HL-60 (cell line): ENCODE measurements around the gene CDKN2B.

Experiments
- DNase-seq, 2 experiments: peaks; one replicate each; pipeline ENCODE4 v3.0.0-alpha.2; 2010 to 2020; ENCODE audit warnings: low read depth in 1 of 2, low spot score in 1 of 2
- H3K27ac ChIP-seq: fragments of 250-450 bp; sonication (Bioruptor Pico); replicated peaks from 2 replicates; pipeline ENCODE4 v1.5.1; 2020; ENCODE audit warnings: mild to moderate bottlenecking, moderate library complexity
- H3K27me3 ChIP-seq: fragments of 250-450 bp; sonication (Bioruptor Pico); 2 replicates; pipeline ENCODE4 v1.5.1; 2021; ENCODE audit warnings: mild to moderate bottlenecking, moderate library complexity; ENCODE audit not compliant: insufficient read depth, poor library complexity, severe bottlenecking
- H3K4me3 ChIP-seq: replicated peaks from 2 replicates; pipeline ENCODE4 v1.5.1; 2011; ENCODE audit warnings: mild to moderate bottlenecking, control low read depth, low read length; ENCODE audit not compliant: insufficient read depth
- GABPA ChIP-seq: IDR thresholded peaks from 2 replicates; pipeline ENCODE4 v1.6.1; 2012; ENCODE audit warnings: low read depth
- POLR2AphosphoS5 ChIP-seq: IDR thresholded peaks from 2 replicates; pipeline ENCODE4 v1.6.1; 2012; ENCODE audit warnings: low read depth
- SPI1 ChIP-seq: IDR thresholded peaks from 2 replicates; pipeline ENCODE4 v1.6.1; 2012; ENCODE audit warnings: low read depth, mild to moderate bottlenecking, borderline replicate concordance
- TF ChIP-seq, protein P1 (sequence below): IDR thresholded peaks from one replicate; pipeline ENCODE4 v1.5.1; 2011; ENCODE audit warnings: low read length, control low read depth, inconsistent platforms; ENCODE audit not compliant: insufficient read depth
- TF ChIP-seq, protein P2 (sequence below): IDR thresholded peaks from 2 replicates; pipeline ENCODE4 v1.6.1; 2012; ENCODE audit warnings: low read depth; ENCODE audit not compliant: insufficient replicate concordance

CDKN2B gene

DNA sequence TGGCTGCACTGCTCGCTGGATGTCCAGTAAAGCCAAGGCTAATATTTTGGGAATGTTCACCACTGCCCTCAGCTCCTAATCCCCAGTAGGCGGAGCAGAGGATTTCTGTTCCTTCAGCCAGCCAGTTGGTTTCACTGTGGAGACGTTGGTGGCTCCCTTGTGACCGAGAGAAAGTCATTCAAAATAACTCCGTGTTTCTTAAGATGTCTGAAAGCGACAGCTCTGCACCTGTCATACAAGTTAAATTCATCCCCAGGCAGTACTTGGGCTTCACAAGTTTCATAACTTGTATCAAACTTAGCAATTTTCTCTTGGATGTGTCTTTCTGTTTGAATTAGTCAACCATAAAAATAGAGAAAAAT is 382 bp upstream of the CDKN2B start:
- DNase-seq = no peak
- peak overlapping the region; percentile 73 for H3K27ac ChIP-seq
- peak overlapping the region; percentile 78 for H3K4me3 ChIP-seq
- TF ChIP-seq GABPA (no peak), POLR2AphosphoS5 (no peak; the same call in 1 of the 2 replicates), SPI1 (no peak)
- TF ChIP-seq, protein P1, sequence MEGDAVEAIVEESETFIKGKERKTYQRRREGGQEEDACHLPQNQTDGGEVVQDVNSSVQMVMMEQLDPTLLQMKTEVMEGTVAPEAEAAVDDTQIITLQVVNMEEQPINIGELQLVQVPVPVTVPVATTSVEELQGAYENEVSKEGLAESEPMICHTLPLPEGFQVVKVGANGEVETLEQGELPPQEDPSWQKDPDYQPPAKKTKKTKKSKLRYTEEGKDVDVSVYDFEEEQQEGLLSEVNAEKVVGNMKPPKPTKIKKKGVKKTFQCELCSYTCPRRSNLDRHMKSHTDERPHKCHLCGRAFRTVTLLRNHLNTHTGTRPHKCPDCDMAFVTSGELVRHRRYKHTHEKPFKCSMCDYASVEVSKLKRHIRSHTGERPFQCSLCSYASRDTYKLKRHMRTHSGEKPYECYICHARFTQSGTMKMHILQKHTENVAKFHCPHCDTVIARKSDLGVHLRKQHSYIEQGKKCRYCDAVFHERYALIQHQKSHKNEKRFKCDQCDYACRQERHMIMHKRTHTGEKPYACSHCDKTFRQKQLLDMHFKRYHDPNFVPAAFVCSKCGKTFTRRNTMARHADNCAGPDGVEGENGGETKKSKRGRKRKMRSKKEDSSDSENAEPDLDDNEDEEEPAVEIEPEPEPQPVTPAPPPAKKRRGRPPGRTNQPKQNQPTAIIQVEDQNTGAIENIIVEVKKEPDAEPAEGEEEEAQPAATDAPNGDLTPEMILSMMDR = no peak
- TF ChIP-seq, protein P2, sequence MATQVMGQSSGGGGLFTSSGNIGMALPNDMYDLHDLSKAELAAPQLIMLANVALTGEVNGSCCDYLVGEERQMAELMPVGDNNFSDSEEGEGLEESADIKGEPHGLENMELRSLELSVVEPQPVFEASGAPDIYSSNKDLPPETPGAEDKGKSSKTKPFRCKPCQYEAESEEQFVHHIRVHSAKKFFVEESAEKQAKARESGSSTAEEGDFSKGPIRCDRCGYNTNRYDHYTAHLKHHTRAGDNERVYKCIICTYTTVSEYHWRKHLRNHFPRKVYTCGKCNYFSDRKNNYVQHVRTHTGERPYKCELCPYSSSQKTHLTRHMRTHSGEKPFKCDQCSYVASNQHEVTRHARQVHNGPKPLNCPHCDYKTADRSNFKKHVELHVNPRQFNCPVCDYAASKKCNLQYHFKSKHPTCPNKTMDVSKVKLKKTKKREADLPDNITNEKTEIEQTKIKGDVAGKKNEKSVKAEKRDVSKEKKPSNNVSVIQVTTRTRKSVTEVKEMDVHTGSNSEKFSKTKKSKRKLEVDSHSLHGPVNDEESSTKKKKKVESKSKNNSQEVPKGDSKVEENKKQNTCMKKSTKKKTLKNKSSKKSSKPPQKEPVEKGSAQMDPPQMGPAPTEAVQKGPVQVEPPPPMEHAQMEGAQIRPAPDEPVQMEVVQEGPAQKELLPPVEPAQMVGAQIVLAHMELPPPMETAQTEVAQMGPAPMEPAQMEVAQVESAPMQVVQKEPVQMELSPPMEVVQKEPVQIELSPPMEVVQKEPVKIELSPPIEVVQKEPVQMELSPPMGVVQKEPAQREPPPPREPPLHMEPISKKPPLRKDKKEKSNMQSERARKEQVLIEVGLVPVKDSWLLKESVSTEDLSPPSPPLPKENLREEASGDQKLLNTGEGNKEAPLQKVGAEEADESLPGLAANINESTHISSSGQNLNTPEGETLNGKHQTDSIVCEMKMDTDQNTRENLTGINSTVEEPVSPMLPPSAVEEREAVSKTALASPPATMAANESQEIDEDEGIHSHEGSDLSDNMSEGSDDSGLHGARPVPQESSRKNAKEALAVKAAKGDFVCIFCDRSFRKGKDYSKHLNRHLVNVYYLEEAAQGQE = no peak
- no peaks in the 10 kb centered on the region for H3K27me3 ChIP-seq

DNA sequence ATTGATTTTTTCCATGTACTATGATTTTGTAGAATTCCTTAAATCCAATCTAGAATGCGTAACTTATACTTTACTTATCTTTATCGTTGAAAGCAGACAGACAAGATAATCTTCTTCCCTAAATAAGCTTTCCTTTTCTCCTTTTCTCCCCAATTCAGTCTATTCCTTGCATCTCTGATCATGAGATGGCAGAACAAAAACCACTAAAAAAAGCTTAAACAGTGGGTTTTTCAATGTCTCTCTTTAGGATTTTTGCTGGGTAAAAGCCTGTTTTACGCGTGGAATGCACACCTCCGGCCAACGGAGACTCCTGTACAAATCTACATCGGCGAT is 755 bp downstream of the CDKN2B start:
- Histone ChIP-seq H3K27me3 (no peaks in the 10 kb centered on the region), H3K27ac (peak overlapping the region; percentile 73), H3K4me3 (peak overlapping the region; percentile 78)
- TF ChIP-seq, protein P2 = no peak
- TF ChIP-seq SPI1 (no peak), POLR2AphosphoS5 (no peak), GABPA (no peak)
- TF ChIP-seq, protein P1 = no peak
- DNase-seq = no peak

DNA sequence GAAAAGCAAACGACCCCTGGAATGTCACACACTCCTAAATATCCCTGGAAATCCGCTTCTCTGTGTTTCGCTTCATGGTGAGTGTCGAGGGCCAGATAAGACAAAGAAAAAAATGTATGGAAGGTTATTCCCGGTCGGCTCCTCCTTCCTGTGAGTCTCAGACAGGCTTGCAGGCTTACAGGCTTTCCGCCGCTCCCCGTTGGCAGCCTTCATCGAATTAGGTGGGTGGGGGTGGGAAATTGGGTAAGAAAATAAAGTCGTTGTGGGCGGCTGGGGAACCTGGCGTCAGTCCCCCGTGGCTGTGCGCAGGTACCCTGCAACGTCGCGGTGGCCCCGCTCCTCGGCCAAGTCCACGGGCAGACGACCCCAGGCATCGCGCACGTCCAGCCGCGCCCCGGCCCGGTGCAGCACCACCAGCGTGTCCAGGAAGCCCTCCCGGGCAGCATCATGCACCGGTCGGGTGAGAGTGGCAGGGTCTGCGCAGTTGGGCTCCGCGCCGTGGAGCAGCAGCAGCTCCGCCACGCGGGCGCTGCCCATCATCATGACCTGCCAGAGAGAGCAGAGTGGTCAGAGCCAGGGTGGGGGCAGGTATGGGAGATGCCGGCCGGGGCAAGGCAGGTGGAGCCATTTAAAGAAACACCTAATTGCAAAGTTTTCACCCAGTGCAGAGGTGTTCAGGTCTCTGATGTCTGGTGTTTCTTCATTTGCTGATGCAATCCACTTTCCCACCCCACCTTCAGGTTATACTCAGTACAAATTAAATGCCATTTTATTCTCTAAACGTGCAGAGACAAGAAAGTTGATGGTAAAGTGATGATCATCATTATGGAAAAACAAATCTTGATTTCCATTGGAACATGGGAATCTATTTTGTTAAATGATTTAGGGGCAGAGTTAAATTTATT is 3.2 kb downstream of the CDKN2B start:
- peak overlapping the region; percentile 54 for H3K27ac ChIP-seq
- no peak overlapping the region for H3K4me3 ChIP-seq
- TF ChIP-seq SPI1 = no peak
- TF ChIP-seq GABPA = no peak
- TF ChIP-seq, protein P2 = no peak
- TF ChIP-seq, protein P1 = no peak
- H3K27me3 ChIP-seq = no peaks in the 10 kb centered on the region
- no peak for DNase-seq
